HG03342 (cell line): ENCODE data around the gene DEFB129.
"Not testable (repeated sequence)": the region's sequence is repeated elsewhere in the genome, so short reads cannot be mapped to it uniquely, and the experiment has no call there.

Experiments used
- ATAC-seq: cut with Tn5 transposase; IDR thresholded peaks from one replicate; pipeline ENCODE4 v1.9.1; 2021; ENCODE audit warnings: mild to moderate bottlenecking, moderate library complexity; ENCODE audit not compliant: unreplicated experiment

Gene DEFB129

GRCh38 chr20:252801-253200, 25.7 kb downstream of the DEFB129 start:
- no peak for ATAC-seq

- ATAC-seq, result not testable (repeated sequence)
Observed at GRCh38 chr20:253447-253846, 26.4 kb downstream of the DEFB129 start.

GRCh38 chr20:257419-257818, 30.4 kb downstream of the DEFB129 start, which contains the start of gene DEFB132:
Gene DEFB132 (plus strand): TSS chr20:257724. CDS start chr20:257779, 55 bp downstream.
- no peak for ATAC-seq

- no peak for ATAC-seq
Observed at GRCh38 chr20:258269-258858, 31.3 kb downstream of the DEFB129 start.

- no peak for ATAC-seq
Observed at GRCh38 chr20:258963-259362, 31.9 kb downstream of the DEFB129 start.

GRCh38 chr20:259981-260380, 32.9 kb downstream of the DEFB129 start:
- no peak for ATAC-seq

- ATAC-seq, result no peak
Observed at GRCh38 chr20:263701-264100, 36.6 kb downstream of the DEFB129 start.

GRCh38 chr20:266596-267562, 39.8 kb downstream of the DEFB129 start:
- ATAC-seq, result peak; percentile 84

GRCh38 chr20:270517-270916, 43.5 kb downstream of the DEFB129 start:
- ATAC-seq, result no peak

GRCh38 chr20:271069-271468, 44.0 kb downstream of the DEFB129 start:
- no peak for ATAC-seq

- ATAC-seq, result no peak
Observed at GRCh38 chr20:271528-271927, 44.5 kb downstream of the DEFB129 start.

- ATAC-seq, result no peak
Observed at GRCh38 chr20:272718-273117, 45.7 kb downstream of the DEFB129 start.

GRCh38 chr20:273884-274283, 46.8 kb downstream of the DEFB129 start:
- no peak for ATAC-seq

- ATAC-seq, result no peak
Observed at GRCh38 chr20:275791-276190, 48.7 kb downstream of the DEFB129 start.

GRCh38 chr20:276620-277495, 49.8 kb downstream of the DEFB129 start:
- ATAC-seq, result no peak

GRCh38 chr20:277496-277781, 50.4 kb downstream of the DEFB129 start:
- no peak for ATAC-seq

GRCh38 chr20:278181-278580, 51.1 kb downstream of the DEFB129 start:
- no peak for ATAC-seq

GRCh38 chr20:278607-279571, 51.8 kb downstream of the DEFB129 start:
- no peak for ATAC-seq
